Measurements from ENCODE around the gene NUBP1.

Gene NUBP1

GRCh38 chr16:10791048-10791447 lies 47.4 kb downstream of the NUBP1 start:
- H3K4me3 ChIP-seq (ENCODE audit: low read depth, low read length), result no peak overlapping the region
- DNase-seq (ENCODE audit: low read depth), result no peak
- no peak for TF ChIP-seq MAX (IDR thresholded peaks at IDR 0.05; ENCODE audit: low read depth, low read length)

GRCh38 chr16:10799736-10800135 lies 56.1 kb downstream of the NUBP1 start:
- TF ChIP-seq POLR2A (IDR thresholded peaks at IDR 0.05; ENCODE audit: extremely low read depth, insufficient read length), result no peak
- no peak for TF ChIP-seq CTCF (IDR thresholded peaks at IDR 0.05; ENCODE audit: low read depth, low read length)
- TF ChIP-seq MYC (IDR thresholded peaks at IDR 0.05; ENCODE audit: low read depth, low read length), result no peak
- no peak for TF ChIP-seq MAX (IDR thresholded peaks at IDR 0.05; ENCODE audit: low read depth, low read length)
- DNase-seq (ENCODE audit: low read depth), result no peak

GRCh38 chr16:10805334-10805733 lies 61.7 kb downstream of the NUBP1 start:
- no peak for DNase-seq (ENCODE audit: low read depth)
- no peak overlapping the region for H3K4me3 ChIP-seq (ENCODE audit: low read depth, low read length)
- TF ChIP-seq CTCF (IDR thresholded peaks at IDR 0.05; ENCODE audit: low read depth, low read length) (no peak), POLR2A (IDR thresholded peaks at IDR 0.05; ENCODE audit: extremely low read depth, insufficient read length) (no peak), MYC (IDR thresholded peaks at IDR 0.05; ENCODE audit: low read depth, low read length) (no peak), MAX (IDR thresholded peaks at IDR 0.05; ENCODE audit: low read depth, low read length) (no peak)

More at GRCh38 chr16:10799736-10800135, 56.1 kb downstream of the NUBP1 start:
- no peak overlapping the region for H3K4me3 ChIP-seq (ENCODE audit: low read depth, low read length)

- TF ChIP-seq POLR2A (IDR thresholded peaks at IDR 0.05; ENCODE audit: extremely low read depth, insufficient read length), result no peak
- no peak for TF ChIP-seq CTCF (IDR thresholded peaks at IDR 0.05; ENCODE audit: low read depth, low read length)
- no peak for TF ChIP-seq MAX (IDR thresholded peaks at IDR 0.05; ENCODE audit: low read depth, low read length)
- no peak for TF ChIP-seq MYC (IDR thresholded peaks at IDR 0.05; ENCODE audit: low read depth, low read length)
- DNase-seq (ENCODE audit: low read depth), result peak; percentile 11
- H3K4me3 ChIP-seq (ENCODE audit: low read depth, low read length), result no peak overlapping the region
Observed at GRCh38 chr16:10806698-10807097, 63.1 kb downstream of the NUBP1 start.

- no peak for DNase-seq (ENCODE audit: low read depth)
- H3K4me3 ChIP-seq (ENCODE audit: low read depth, low read length), result no peak overlapping the region
- TF ChIP-seq MAX (IDR thresholded peaks at IDR 0.05; ENCODE audit: low read depth, low read length) (no peak), CTCF (IDR thresholded peaks at IDR 0.05; ENCODE audit: low read depth, low read length) (no peak)
Observed at GRCh38 chr16:10808218-10808617, 64.6 kb downstream of the NUBP1 start.

GRCh38 chr16:10808850-10809249 lies 65.2 kb downstream of the NUBP1 start:
- no peak for TF ChIP-seq MAX (IDR thresholded peaks at IDR 0.05; ENCODE audit: low read depth, low read length)
- no peak for TF ChIP-seq POLR2A (IDR thresholded peaks at IDR 0.05; ENCODE audit: extremely low read depth, insufficient read length)
- TF ChIP-seq MYC (IDR thresholded peaks at IDR 0.05; ENCODE audit: low read depth, low read length), result no peak
- TF ChIP-seq CTCF (IDR thresholded peaks at IDR 0.05; ENCODE audit: low read depth, low read length), result no peak
- DNase-seq (ENCODE audit: low read depth), result no peak
- no peak overlapping the region for H3K4me3 ChIP-seq (ENCODE audit: low read depth, low read length)

Data from NB4 (cell line).